ENCODE results near the gene RIC1. TPM values are rescaled to one million over a fixed set of nuclear protein-coding genes. Genes with fewer than 3 reads are reported as not detected.
"Not testable (repeated sequence)": the region's sequence is repeated elsewhere in the genome, so short reads cannot be mapped to it uniquely, and the experiment has no call there.

The RIC1 gene
- total and polyA plus RNA-seq, 2 of the 13 experiments (the other 11 are each of a cell fraction or from before 2014, with no cell fraction given): 18.2 to 19.0 TPM

- TF ChIP-seq BCL3 (CRISPR knock-in tag; IDR thresholded peaks at IDR 0.05): peak; percentile 29; the same call in 1 of the 2 replicates
Observed at GRCh38 chr9:5779705-5780218, 150.9 kb downstream of the RIC1 start (continued).

- H3K79me2 ChIP-seq (ENCODE audit: insufficient read depth, low read length); BruUV-seq (replicated peaks); H3K9me3 ChIP-seq (ENCODE audit: low read length); intact Hi-C loops (cut with micrococcal nuclease; ENCODE audit: unreplicated experiment); H3K4me3 ChIP-seq (replicated peaks in 1 of 3; ENCODE audit: insufficient read depth in 1 of 3, low read depth in 2 of 3, low read length in 3 of 3); DNase-seq (ENCODE audit: low spot score); H3K4me2 ChIP-seq (ENCODE audit: low read depth, low read length); POLR2A ChIA-PET; H3K9ac ChIP-seq (ENCODE audit: insufficient read depth, low read depth, low read length); H3K27ac ChIP-seq (ENCODE audit: extremely low read length, insufficient read depth, low read length); H4K20me1 ChIP-seq (ENCODE audit: insufficient read depth, low read length); in situ Hi-C loops (cut with HindIII; ENCODE audit: extremely low pct_ligation_motif_present, low pct_unique_long_range_greater_than_20kb); CTCF ChIA-PET (ENCODE audit: low intra/inter-chr PET ratio, low total read pairs); ATAC-seq; H2AFZ ChIP-seq (ENCODE audit: low read length); H3K27me3 ChIP-seq (ENCODE audit: control insufficient read depth in 1 of 2, insufficient read depth in 2 of 2, low read length in 2 of 2); FAIRE-seq: not testable (repeated sequence)
- 92% methylated on average over 3 of the region's 3 CpGs for WGBS (ENCODE audit: low lambda C conversion rate)
- H3K36me3 ChIP-seq (replicated peaks in 1 of 2; ENCODE audit: control insufficient read depth in 1 of 2, insufficient read depth in 2 of 2, low read length in 2 of 2): peaks cover 15 to 62% of the 10 kb centered on the region in 2 experiments
- peaks cover 47% of the 10 kb centered on the region for H3K4me1 ChIP-seq (ENCODE audit: insufficient read depth, low read length)
Observed at GRCh38 chr9:5783420-5783819, 154.5 kb downstream of the RIC1 start.

GRCh38 chr9:5783982-5784381, 155.1 kb downstream of the RIC1 start:
- ATAC-seq (peak; percentile 49), FAIRE-seq (peak; percentile 43), DNase-seq (ENCODE audit: low spot score) (peak; percentile 41)
- H3K4me2 ChIP-seq (ENCODE audit: low read depth, low read length): no peak overlapping the region
- CTCF ChIA-PET (ENCODE audit: low intra/inter-chr PET ratio, low total read pairs): no interaction called here
- POLR2A ChIA-PET: no interaction called here
- H3K4me3 ChIP-seq (replicated peaks in 1 of 3; ENCODE audit: insufficient read depth in 1 of 3, low read depth in 2 of 3, low read length in 3 of 3): no peak overlapping the region
- in situ Hi-C loops (cut with HindIII; ENCODE audit: extremely low pct_ligation_motif_present, low pct_unique_long_range_greater_than_20kb) (no loop called here), intact Hi-C loops (cut with micrococcal nuclease; ENCODE audit: unreplicated experiment) (no loop called here)
- peaks cover 10 to 56% of the 10 kb centered on the region in 2 experiments for H3K36me3 ChIP-seq (replicated peaks in 1 of 2; ENCODE audit: control insufficient read depth in 1 of 2, insufficient read depth in 2 of 2, low read length in 2 of 2)
- peaks cover 47% of the 10 kb centered on the region for H3K4me1 ChIP-seq (ENCODE audit: insufficient read depth, low read length)
- peaks cover 6% of the 10 kb centered on the region for H3K79me2 ChIP-seq (ENCODE audit: insufficient read depth, low read length)
- WGBS (ENCODE audit: low lambda C conversion rate): 56% methylated on average over 1 of the region's 1 CpG
- H4K20me1 ChIP-seq (ENCODE audit: insufficient read depth, low read length): no peaks in the 10 kb centered on the region
- peaks cover 4% of the 10 kb centered on the region for H3K9me3 ChIP-seq (ENCODE audit: low read length)
- peak overlapping the region; percentile 10 for H3K27ac ChIP-seq (ENCODE audit: extremely low read length, insufficient read depth, low read length)
- no TSS peak for BruUV-seq (replicated peaks)
- no peaks in the 10 kb centered on the region for H3K27me3 ChIP-seq (ENCODE audit: control insufficient read depth in 1 of 2, insufficient read depth in 2 of 2, low read length in 2 of 2)
- no peak overlapping the region for H2AFZ ChIP-seq (ENCODE audit: low read length)
- no peak overlapping the region for H3K9ac ChIP-seq (ENCODE audit: insufficient read depth, low read depth, low read length)
- TF ChIP-seq FOSL2 (CRISPR knock-in tag; IDR thresholded peaks at IDR 0.05): peak; percentile 70
- peak; percentile 34; the same call in 1 of the 2 replicates for TF ChIP-seq HNF4A (CRISPR knock-in tag; IDR thresholded peaks at IDR 0.05)
- TF ChIP-seq ZNF24 (IDR thresholded peaks at IDR 0.05): no peak
- TF ChIP-seq ELF3 (CRISPR knock-in tag; IDR thresholded peaks at IDR 0.05): 0 out of 2 replicates have a peak, but pooled peaks have one; percentile 22
- TF ChIP-seq CENPBD1 (CRISPR knock-in tag; IDR thresholded peaks at IDR 0.05; ENCODE audit: borderline replicate concordance, low read depth): no peak
- no peak for TF ChIP-seq ZNF512B (CRISPR knock-in tag; IDR thresholded peaks at IDR 0.05; ENCODE audit: borderline replicate concordance)
